Activated CD8-positive, alpha-beta memory T cell treated with anti-CD3 and anti-CD28 coated beads, Interleukin-2, amount 10 ng/mL, durations not matched to agents 7 days and 5 days (primary cell): ENCODE measurements around the gene ZNF469. TPM values are rescaled to one million over a fixed set of nuclear protein-coding genes. Genes with fewer than 3 reads are reported as not detected.
A peak's percentile ranks its signal among the peaks of the same experiment; 100 is the strongest.

Source experiments
- ATAC-seq: fragments of 150-1000 bp; cut with Tn5 transposase; one replicate; pipeline ENCODE4 v1.10.0; 2021; ENCODE audit warnings: moderate library complexity
- CTCF ChIA-PET: fragments of 350-600 bp; sonication (Branson Sonifier 250); formaldehyde crosslinking; loops from one replicate; lab custom pipeline; 2021; ENCODE audit warnings: antibody characterized with exemption; lab: Charles Lee
- DNase-seq: peaks from one replicate; pipeline ENCODE4 v3.0.0-alpha.2; 2020
- H3K27ac Mint-ChIP-seq: one replicate; pipeline ENCODE4 v1.8.0; 2021; ENCODE audit warnings: mild to moderate bottlenecking, mixed read lengths
- H3K27me3 Mint-ChIP-seq: one replicate; pipeline ENCODE4 v1.8.0; 2021; ENCODE audit warnings: mixed read lengths
- H3K36me3 Mint-ChIP-seq: one replicate; pipeline ENCODE4 v1.8.0; 2021; ENCODE audit warnings: mild to moderate bottlenecking, mixed read lengths
- H3K4me1 Mint-ChIP-seq: one replicate; pipeline ENCODE4 v1.8.0; 2021; ENCODE audit warnings: mixed read lengths
- H3K4me3 Mint-ChIP-seq: one replicate; pipeline ENCODE4 v1.8.0; 2021; ENCODE audit warnings: mild to moderate bottlenecking, moderate library complexity, mixed read lengths
- H3K9me3 Mint-ChIP-seq: one replicate; pipeline ENCODE4 v1.8.0; 2022; ENCODE audit warnings: low read depth, mixed read lengths
- total RNA-seq, 2 experiments: library from RNA; stranded (reverse); gene quantifications; one replicate each; pipeline ENCODE4 v1.2.3, GENCODE V29; 2021

Gene ZNF469
- total RNA-seq, 2 experiments from 2014 or later: 0.26 to 0.84 TPM

GRCh38 chr16:88381820-88382451 lies 823 bp upstream of the ZNF469 start:
- peaks cover 25% of the 10 kb centered on the region for H3K27me3 Mint-ChIP-seq
- H3K36me3 Mint-ChIP-seq: no peaks in the 10 kb centered on the region
- CTCF ChIA-PET: no interaction called here
- no peaks in the 10 kb centered on the region for H3K4me1 Mint-ChIP-seq
- DNase-seq (no peak), ATAC-seq (no peak)
- H3K4me3 Mint-ChIP-seq: no peak overlapping the region
- no peak overlapping the region for H3K27ac Mint-ChIP-seq
- H3K9me3 Mint-ChIP-seq: no peaks in the 10 kb centered on the region

GRCh38 chr16:88383401-88384221 lies 852 bp downstream of the ZNF469 start:
- H3K4me3 Mint-ChIP-seq: no peak overlapping the region
- H3K27me3 Mint-ChIP-seq: peaks cover 25% of the 10 kb centered on the region
- no peaks in the 10 kb centered on the region for H3K9me3 Mint-ChIP-seq
- H3K36me3 Mint-ChIP-seq: no peaks in the 10 kb centered on the region
- CTCF ChIA-PET: no interaction called here
- no peak for DNase-seq
- no peaks in the 10 kb centered on the region for H3K4me1 Mint-ChIP-seq
- ATAC-seq: peak; percentile 16
- no peak overlapping the region for H3K27ac Mint-ChIP-seq

GRCh38 chr16:88384222-88385111 lies 1.7 kb downstream of the ZNF469 start:
- ATAC-seq (no peak), DNase-seq (no peak)
- Mint-ChIP-seq H3K36me3 (no peaks in the 10 kb centered on the region), H3K9me3 (no peaks in the 10 kb centered on the region), H3K27ac (no peak overlapping the region), H3K4me1 (no peaks in the 10 kb centered on the region), H3K4me3 (no peak overlapping the region), H3K27me3 (peaks cover 25% of the 10 kb centered on the region)
- CTCF ChIA-PET: no interaction called here

- no peak overlapping the region for H3K4me3 Mint-ChIP-seq
- H3K27ac Mint-ChIP-seq: no peak overlapping the region
- H3K9me3 Mint-ChIP-seq: no peaks in the 10 kb centered on the region
- no peaks in the 10 kb centered on the region for H3K4me1 Mint-ChIP-seq
- CTCF ChIA-PET: no interaction called here
- DNase-seq (no peak), ATAC-seq (no peak)
- H3K27me3 Mint-ChIP-seq: peaks cover 25% of the 10 kb centered on the region
- no peaks in the 10 kb centered on the region for H3K36me3 Mint-ChIP-seq
These were observed 2.4 kb downstream of the ZNF469 start for GRCh38 chr16:88385112-88385594.

GRCh38 chr16:88385831-88386815 lies 3.4 kb downstream of the ZNF469 start:
- Mint-ChIP-seq H3K4me3 (no peak overlapping the region), H3K9me3 (no peaks in the 10 kb centered on the region), H3K36me3 (no peaks in the 10 kb centered on the region), H3K4me1 (no peaks in the 10 kb centered on the region), H3K27ac (no peak overlapping the region), H3K27me3 (peaks cover 25% of the 10 kb centered on the region)
- no peak for ATAC-seq
- no peak for DNase-seq
- CTCF ChIA-PET: no interaction called here

- CTCF ChIA-PET: no interaction called here
- Mint-ChIP-seq H3K27me3 (peaks cover 22% of the 10 kb centered on the region), H3K9me3 (no peaks in the 10 kb centered on the region), H3K36me3 (no peaks in the 10 kb centered on the region), H3K27ac (no peak overlapping the region), H3K4me3 (no peak overlapping the region), H3K4me1 (no peaks in the 10 kb centered on the region)
- no peak for ATAC-seq
- no peak for DNase-seq
These were observed 4.5 kb downstream of the ZNF469 start for GRCh38 chr16:88387180-88387765.

- H3K4me1 Mint-ChIP-seq: no peaks in the 10 kb centered on the region
- no peak overlapping the region for H3K27ac Mint-ChIP-seq
- H3K36me3 Mint-ChIP-seq: no peaks in the 10 kb centered on the region
- H3K9me3 Mint-ChIP-seq: no peaks in the 10 kb centered on the region
- no peak overlapping the region for H3K4me3 Mint-ChIP-seq
- ATAC-seq (no peak), DNase-seq (no peak)
- CTCF ChIA-PET: no interaction called here
- peaks cover 22% of the 10 kb centered on the region for H3K27me3 Mint-ChIP-seq
These were observed 5.3 kb downstream of the ZNF469 start for GRCh38 chr16:88387941-88388627.

- H3K36me3 Mint-ChIP-seq: no peaks in the 10 kb centered on the region
- no peaks in the 10 kb centered on the region for H3K9me3 Mint-ChIP-seq
These were observed 6.4 kb downstream of the ZNF469 start for GRCh38 chr16:88389191-88389590.

GRCh38 chr16:88389621-88390160 lies 6.9 kb downstream of the ZNF469 start:
- H3K4me1 Mint-ChIP-seq: no peaks in the 10 kb centered on the region
- no peak for ATAC-seq
- CTCF ChIA-PET: no interaction called here
- H3K27ac Mint-ChIP-seq: no peak overlapping the region
- no peaks in the 10 kb centered on the region for H3K36me3 Mint-ChIP-seq
- H3K9me3 Mint-ChIP-seq: no peaks in the 10 kb centered on the region
- H3K4me3 Mint-ChIP-seq: no peak overlapping the region
- DNase-seq: no peak
- peaks cover 13% of the 10 kb centered on the region for H3K27me3 Mint-ChIP-seq

More at GRCh38 chr16:88389191-88389590, 6.4 kb downstream of the ZNF469 start:
- Mint-ChIP-seq H3K4me3 (no peak overlapping the region), H3K4me1 (no peaks in the 10 kb centered on the region), H3K27me3 (peaks cover 18% of the 10 kb centered on the region), H3K27ac (no peak overlapping the region)
- DNase-seq (no peak), ATAC-seq (no peak)
- CTCF ChIA-PET: no interaction called here

- no peaks in the 10 kb centered on the region for H3K36me3 Mint-ChIP-seq
- H3K4me1 Mint-ChIP-seq: no peaks in the 10 kb centered on the region
- no peak overlapping the region for H3K27ac Mint-ChIP-seq
- no peak for DNase-seq
- H3K27me3 Mint-ChIP-seq: peaks cover 8% of the 10 kb centered on the region
- ATAC-seq: no peak
- H3K9me3 Mint-ChIP-seq: no peaks in the 10 kb centered on the region
- H3K4me3 Mint-ChIP-seq: no peak overlapping the region
- CTCF ChIA-PET: no interaction called here
These were observed 7.5 kb downstream of the ZNF469 start for GRCh38 chr16:88390265-88390664.

- CTCF ChIA-PET: no interaction called here
- no peaks in the 10 kb centered on the region for H3K9me3 Mint-ChIP-seq
- no peak overlapping the region for H3K4me3 Mint-ChIP-seq
- H3K27me3 Mint-ChIP-seq: peaks cover 4% of the 10 kb centered on the region
- ATAC-seq: no peak
- H3K36me3 Mint-ChIP-seq: no peaks in the 10 kb centered on the region
- H3K4me1 Mint-ChIP-seq: no peaks in the 10 kb centered on the region
- no peak overlapping the region for H3K27ac Mint-ChIP-seq
- no peak for DNase-seq
These were observed 8.0 kb downstream of the ZNF469 start for GRCh38 chr16:88390735-88391134.
